ENCODE measurements around the gene OTULIN.
A peak's percentile ranks its signal among the peaks of the same experiment; 100 is the strongest.

OTULIN gene

DNA sequence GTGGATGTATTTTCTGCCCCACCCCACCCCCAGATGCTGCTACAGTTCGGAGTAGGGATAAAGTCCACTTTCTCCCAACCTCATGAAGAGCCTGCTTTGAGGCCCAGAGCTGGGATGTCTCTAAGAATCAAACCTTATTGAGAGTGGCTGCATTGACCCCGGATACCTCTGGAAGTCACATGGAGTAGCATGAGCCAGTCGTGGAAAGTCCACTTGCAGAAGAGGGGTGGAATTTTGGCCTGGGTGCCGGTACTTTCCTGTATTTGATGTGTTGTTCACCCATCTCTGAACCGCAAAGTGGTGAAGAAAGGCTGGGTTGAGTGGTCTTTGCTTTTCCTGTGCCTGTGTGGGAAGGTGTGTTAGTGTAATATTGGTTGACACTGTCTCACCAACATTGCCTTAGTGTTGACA is 3.7 kb downstream of the OTULIN start:
- DNase-seq, result no peak

DNA sequence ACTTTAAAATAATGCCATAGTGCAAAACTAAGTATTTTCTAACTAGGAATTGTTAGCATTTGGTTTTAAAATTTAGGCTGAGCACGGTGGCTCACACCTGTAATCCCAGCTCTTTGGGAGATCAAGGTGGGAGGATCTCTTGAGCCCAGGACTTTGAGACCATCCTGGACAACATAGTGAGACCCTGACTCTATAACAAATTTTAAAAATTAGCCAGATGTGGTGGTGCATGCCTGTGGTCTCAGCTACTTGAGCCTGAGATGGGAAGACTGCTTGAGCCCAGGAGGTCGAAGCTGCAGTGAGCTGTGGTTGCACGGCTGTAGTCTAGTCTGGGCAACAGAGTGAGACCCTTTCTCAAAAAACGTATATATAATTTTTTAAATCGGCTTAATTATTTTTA is 4.9 kb downstream of the OTULIN start:
- DNase-seq, result no peak

DNA sequence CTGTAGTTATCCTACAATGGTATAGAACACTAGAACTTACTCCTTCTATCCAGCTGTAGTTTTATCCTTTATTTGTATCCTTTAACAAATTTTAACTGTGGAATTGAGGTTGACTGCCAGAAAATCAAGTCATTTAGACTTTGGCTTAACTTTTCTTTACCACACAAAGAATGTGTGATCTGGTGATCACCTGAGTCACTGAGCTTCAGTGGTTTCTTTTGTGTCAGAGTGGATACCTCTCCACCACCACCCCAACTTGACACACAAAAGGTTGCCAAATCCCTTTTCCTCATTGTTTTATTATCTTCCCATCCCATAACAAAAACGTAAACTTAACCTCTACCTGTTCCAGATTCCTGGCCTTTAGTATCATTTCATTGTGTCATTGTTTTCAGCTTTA is 5.5 kb downstream of the OTULIN start:
- no peak for DNase-seq

DNA sequence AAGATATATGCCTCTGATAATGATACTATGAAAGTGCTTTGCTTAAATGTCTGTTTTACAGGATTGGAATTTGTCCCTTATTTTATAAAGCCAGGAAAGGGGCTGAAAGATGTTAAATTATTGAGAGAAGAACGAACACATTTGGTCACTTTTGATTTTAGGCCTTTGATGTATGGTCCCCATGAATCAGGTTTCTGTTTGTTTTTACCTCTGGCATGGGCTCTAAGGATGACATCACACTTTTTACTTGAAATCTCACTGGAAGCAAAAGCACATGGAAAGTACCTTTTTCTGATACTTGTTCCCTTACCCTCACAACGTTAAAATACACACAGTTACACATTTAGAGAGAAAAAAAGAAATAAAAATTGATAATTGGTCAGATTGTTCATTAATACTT is 6.9 kb downstream of the OTULIN start:
- no peak for DNase-seq

DNA sequence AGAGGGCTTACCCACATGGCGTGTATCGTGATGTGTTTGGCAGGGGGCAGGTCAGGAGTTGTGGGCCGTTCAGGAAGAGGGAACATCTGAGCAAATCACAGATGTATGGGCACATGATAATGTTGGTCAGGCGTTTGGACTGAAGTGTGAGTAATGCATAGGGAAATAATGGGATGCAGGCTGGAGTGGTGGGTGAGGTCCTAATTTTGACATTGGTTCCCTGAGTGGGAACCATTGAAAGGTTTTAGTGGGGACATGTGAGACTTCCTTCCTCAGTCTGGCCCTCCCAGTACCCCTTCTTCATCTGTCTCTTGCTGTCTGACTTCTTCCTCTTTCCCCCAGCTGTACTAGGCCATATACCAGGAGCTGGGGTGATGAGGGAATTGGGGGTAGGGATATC is 7.6 kb downstream of the OTULIN start:
- no peak for DNase-seq

DNA sequence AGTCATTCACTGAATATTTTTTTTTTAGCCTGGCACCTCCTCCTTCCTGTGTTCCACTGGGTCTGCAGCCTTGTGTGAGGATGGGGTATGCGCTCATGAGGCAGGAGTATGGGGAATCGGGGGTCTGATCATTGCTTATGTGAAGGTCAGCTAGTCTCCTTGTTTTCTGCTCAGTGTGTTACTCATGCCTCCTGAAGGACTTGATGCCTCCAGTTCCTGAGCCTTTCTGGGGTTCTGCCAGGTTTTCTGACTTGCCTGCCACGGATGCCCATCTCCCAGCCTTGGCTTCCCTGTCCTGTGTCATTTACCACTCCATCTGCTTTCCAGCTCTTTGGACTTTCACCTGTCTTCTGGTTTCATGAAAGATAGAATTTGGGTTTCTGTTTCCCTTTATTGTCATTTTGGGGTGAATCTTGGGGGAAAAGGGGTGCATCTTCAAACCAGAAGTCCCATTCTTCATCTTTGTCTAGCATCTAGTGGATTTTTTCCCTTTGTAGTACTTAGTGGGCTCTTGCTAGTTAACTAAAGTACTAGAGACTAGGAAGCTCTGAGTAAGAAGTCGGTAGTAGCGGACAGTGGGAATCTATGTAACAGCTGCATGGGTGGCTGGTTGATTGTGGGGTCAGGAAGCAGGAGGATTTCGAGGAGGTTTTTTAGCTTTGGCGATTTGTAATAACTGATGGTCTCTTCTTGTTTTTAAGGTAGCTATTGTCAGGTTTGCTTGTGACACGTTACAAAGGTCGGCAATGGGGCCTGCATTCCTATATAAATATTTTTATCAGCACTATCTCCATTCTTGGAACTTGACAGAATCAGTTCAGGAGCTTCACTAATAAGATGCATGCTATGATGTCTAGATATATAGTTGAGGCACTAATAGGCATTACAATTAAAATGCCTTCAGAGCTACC is 8.2 kb downstream of the OTULIN start:
- DNase-seq, result no peak

DNA sequence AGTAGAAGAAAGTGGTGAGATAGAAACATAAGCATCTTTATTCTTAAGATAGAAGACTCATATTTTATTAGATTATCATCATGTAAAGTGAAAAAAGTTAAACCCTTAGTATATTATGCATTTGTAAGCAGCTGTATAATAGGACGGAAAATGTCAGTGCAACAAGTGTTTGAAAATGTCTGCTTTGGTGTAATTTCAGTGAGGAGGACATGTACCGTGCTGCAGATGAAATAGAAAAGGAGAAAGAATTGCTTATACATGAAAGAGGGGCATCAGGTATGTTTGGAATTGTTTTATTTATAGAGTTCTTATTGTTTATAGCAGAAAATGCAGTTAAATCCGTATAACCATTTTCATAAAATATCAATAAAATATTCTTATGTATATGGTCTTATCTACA is 8.9 kb downstream of the OTULIN start:
- DNase-seq, result no peak

DNA sequence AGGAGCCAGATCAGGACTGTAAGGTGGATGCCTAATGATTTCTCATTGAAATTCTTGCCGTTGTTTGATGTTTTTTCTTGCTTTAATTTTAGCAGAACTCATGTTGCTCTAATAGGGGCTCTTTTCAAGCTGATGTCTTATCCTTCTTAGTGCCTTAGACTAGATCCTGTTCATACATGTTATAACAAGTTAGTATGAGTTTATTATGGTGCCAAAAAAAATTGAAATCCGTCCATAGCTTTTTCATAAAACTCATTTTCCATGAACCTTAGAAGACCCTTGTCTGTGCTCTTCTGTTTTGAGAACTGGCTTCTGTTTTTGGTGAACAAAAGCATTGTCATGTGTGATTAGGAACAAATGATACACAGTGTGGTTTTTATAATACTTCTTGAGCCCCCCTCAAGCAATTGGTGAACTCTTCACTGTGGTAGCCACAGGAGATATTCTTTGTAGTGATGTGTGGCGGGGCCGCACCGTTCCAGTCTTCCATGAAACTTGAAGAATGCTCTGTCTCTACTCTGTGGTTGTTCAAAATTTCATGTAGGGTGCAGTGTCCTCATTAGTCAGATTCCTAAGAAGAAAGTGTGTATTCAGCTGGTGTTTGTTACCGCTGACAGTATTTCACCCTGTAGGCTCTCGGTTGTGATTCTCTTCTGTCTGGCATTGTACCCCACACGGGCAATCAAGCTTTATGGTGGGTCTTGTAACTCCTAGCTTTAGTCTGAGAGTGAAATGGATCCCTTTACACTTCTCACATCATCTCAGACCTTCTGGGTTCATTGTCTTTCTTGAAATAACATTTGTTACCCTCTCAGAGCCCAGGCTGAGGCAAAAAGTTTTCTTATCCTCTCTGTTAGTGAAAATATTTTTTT is 10.7 kb downstream of the OTULIN start:
- DNase-seq, result no peak

DNA sequence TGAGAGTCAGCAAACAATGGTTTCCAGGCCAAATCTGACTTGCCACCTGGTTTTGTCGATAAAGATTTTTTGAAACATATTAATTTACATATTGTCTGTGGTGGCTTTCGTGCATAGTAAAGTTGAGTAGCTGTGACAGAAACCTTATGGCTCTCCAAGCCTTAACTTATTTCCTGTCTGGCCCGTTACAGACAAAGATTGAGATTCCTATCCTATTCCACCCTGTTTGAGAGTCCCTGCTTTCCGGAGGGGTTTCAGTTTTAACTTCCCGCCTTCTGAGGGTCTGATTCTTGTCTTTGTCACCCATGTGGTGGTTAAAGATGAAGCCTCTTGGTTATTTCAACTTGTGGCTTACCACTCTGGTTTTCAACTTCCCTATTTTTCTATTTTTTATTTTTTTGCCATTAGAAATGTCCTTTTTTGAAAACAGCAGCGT is 11.4 kb downstream of the OTULIN start:
- DNase-seq, result no peak

DNA sequence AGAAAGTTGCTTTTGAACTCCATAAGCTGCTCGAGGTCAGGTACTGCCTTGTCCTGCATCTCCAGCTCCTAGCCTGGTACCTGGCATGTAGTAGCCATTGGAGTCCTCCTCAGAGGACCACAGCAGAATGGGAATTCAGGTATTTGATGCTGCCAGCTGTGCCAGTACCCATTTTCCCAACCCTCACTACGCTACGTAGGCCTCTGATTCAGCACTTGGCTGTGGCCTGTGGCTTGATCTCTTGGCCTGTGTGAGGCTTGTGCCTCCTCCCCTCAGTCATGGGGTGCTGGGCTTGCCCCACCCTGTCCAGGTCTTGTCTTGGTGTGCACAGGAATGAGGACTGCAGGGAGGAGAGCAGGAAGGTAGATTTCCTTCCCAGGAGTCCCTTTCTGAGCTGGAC is 11.8 kb downstream of the OTULIN start:
- no peak for DNase-seq

DNA sequence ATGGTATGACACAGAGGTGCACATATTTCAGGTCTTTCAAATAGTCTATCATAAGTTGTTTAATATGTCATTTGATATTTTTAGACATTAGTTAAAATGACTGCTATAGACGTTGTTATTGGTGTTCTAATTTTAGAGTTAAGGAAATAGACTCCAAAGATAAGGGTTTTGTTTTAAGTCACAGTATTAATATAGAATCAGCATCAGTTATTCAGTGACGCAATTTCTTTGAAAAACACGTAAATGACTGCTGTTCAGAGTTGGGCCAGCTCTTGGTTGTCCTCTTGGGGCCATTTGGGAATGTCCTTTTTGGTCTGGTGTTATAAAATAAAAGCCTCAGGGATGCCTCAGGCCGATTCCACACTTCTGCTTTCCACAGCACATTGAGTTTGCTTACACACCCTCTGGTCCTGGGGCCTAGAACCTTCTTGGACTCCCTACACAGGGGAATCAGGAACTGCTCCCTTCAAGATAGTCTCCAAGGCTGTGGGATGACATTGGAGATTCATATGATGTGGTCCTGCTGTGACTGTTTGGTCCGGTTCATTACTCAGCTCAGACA is 14.3 kb downstream of the OTULIN start:
- DNase-seq, result no peak

DNA sequence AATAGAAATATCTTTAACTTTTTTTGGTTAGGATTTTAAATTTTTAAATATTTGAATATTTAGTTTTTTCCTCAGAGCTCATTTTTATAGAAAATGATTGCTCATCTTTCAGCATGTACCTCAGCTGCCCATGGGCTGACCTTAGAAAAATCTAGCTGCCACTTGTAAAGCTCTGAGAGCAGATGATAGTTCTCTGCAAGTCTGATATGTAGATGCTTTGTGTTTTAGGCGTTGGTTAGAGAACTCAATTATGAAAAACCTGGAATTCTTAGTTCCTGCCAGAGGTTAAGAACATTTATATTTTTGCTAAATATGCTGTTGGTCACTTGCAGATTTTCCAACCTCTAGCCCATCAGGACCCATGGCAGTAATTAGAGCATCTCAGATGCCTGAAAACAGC is 15.1 kb downstream of the OTULIN start:
- no peak for DNase-seq

DNA sequence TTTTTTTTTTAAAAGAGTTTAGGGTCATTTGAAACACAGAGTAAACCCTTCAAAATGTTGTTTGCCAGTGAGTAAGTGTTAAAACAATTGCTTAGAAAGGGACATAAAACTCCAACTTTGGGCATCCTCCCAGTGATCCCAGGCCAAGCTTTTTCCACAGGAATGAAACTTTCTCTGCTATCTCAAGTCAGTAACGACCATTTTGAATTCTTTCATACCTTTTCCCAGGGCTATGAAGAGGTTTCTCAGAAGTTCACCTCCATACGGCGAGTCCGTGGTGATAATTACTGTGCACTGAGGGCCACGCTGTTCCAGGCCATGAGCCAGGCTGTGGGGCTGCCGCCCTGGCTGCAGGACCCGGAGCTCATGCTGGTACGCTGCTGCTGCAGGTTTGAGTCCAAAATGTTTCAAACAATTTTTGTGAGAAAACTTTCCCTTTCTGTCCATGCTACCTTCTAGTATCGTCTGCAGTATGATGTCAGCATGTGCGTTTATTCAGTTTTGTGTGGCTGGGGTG is 16.8 kb downstream of the OTULIN start:
- peak in 5 of 58 donors; percentile 8 to 36 (median 15) for DNase-seq

DNA sequence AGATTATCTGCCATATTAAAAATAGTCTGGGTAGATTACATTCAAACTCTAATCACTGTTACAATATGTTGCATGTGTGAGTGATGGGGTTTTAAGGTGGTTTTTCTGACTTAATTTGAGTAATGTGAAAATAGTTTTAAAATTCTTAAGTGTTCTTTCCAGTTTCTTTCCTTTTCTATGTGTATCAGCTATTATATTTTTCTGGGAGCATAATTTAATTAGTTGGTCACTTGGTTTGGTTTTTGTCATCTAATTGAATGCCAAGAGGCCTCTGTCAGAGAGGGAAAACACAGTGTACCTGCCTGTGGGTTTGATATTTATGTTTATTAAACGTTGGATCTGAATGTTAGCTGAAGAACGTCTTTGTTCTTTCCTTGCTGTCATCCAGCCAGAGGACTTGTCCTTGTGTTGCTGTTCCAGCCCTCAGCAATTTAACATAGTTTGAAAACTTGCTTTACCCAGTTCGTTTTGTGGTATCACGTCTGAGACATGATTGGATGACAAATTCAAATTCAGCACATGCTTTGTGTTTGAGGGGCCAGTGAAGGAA is 19.5 kb downstream of the OTULIN start:
- no peak for DNase-seq

DNA sequence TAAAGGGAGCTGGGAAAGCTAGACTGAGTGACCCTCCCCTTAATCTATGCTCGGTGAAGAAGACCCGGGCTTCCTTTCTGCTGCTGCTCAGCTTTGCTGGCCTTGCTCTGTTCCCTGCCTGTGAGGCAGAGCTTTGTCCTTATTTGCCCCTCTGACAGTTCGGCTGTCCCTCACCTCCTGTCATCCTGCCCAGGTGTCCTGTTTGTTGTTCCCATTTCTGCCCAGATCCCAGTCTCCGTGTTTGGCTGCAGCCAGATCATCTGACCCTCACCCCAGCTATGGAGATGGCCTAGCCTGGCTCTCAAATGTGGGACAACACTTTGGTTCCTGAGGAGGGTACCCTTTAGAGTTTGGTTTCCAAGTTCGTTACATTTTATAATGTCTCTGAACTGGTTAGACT is 20.2 kb downstream of the OTULIN start:
- no peak for DNase-seq

DNA sequence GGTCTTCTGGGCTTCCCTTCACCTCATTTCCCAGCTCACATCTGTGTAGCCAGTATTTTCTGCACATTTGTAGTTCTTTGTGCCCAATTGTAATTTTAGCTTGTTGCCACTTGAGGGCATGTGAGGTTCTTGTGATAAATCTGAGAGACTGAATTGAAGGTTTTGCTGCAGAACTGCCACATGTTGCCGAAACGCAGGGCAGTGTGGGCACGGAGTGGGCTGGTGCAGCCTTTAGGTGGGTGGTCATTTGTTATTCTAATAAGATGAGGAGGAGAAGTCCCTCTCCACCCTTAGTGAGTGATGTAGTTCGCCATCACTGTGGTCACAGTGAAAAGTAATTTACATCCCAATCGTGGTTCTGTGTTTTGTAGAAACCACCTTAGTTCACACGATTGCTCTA is 21.2 kb downstream of the OTULIN start:
- DNase-seq, result peak in 26 of 58 donors; percentile 11 to 82 (median 26)

DNA sequence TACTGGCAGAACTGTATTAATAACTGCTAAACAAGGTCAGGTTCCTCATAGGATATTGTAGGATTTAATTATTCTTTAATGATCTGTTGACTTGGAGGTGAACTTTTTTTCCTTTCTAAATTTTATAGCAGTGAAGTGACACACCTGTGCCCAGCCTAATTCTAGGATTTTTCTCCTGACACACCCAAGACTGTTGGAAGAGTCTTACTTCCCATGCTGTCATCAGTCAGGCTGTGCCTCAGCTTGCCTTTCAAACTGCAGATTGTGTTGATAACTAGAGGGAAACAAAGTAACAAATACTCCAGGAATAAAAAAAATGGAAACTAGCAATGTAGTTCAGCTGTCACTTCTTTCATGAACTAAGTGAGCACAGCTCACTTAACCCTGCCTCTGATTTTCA is 22.0 kb downstream of the OTULIN start:
- no peak for DNase-seq

DNA sequence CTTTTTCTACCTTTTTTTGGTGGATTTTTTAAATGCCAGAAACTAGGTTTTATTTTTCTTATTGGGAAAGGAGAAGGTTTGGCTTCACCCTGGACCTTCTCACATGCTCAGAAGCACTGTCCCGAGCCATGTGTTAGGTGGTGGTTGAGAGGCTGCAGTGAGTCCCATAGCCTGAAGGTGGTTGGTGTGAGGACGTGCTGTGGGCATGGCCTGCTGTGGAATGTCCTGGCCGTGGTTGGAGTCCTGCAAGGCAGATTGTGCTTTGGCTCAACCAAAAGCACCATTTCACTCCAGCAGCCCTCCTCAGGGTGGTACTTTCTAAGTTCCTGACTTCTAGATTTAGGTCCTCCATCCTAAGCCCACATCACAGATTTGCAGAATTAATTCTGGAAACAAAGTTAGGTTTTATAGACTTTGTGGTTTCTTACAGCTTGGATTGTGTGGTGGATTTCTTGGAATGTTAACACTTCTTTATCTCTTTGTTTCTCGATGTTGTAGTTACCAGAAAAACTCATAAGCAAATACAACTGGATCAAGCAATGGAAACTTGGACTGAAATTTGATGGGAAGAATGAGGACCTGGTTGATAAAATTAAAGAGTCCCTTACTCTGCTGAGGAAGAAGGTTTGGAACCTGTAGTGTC is 22.6 kb downstream of the OTULIN start:
- DNase-seq, result no peak

DNA sequence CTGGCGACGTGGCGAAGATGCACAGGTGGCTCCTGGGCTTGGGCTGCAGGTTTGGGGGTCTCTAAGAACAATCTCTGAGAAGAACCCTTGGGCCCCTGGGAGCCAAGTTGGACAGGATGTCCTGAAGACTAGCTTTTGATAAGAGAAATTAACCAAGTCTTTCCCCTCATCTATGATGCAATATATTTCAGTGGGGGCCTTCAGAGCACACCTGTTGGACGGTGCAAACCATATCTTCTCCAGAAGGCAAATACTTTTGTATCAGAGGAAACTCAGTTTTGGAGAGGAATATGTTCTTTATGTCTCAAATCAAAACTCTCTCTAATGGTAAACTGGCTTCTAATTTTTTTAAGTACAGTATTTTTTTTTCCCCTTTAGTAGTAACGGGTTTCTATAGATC is 28.6 kb downstream of the OTULIN start:
- no peak for DNase-seq

DNA sequence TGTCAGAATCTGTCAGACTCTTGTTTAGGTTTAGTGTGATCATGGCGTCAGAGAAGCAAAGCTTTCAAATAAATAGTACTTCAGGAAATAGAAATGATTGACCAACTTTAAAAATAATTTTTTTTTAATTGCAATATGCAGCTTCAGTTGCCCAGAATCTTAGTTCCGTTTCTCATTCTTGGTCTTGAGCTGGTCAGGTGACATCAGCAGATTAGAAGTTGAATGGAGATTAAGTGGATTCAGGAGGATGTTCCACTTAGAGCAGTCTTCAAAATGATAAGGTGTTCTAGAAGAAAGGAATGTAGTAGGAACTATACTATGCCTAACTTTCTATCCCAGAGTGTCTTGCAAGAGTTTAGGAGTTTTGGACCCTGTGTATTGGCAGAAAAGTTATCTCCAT is 30.6 kb downstream of the OTULIN start:
- DNase-seq, result no peak

DNA sequence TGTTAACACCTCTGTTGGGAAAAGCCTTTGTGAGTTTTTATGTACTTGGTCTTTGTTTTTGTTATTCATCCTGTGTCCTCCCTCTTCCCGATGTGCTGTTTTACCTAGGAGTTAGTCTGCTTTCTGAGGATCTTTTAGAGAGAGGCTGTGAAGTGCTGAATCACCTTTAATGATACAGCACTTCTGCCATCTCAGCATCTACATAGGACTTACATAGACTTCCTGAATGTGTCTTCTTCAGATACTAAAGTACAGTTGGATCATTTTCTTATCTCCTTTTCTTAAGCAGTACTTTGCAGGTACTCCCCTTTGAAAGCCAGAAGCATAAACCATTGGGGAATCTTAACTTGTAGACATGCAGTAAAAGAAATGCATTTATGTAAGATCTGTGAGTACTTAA is 31.5 kb downstream of the OTULIN start:
- no peak for DNase-seq
